GM12872 (cell line): ENCODE data around the gene KCNMA1.

Source experiments
- CTCF ChIP-seq: IDR thresholded peaks from 3 replicates; pipeline ENCODE4 v1.5.1; 2011; ENCODE audit warnings: low read depth, mild to moderate bottlenecking, low read length, moderate library complexity; ENCODE audit not compliant: insufficient read depth

The KCNMA1 gene

GRCh38 chr10:76937181-76937600 is 700.4 kb downstream of the KCNMA1 start:
- TF ChIP-seq CTCF, result no peak

- no peak for TF ChIP-seq CTCF
Observed at GRCh38 chr10:76935941-76936613, 701.5 kb downstream of the KCNMA1 start.

GRCh38 chr10:76928565-76928964 is 709.0 kb downstream of the KCNMA1 start:
- no peak for TF ChIP-seq CTCF

- no peak for TF ChIP-seq CTCF
Observed at GRCh38 chr10:76925636-76926405, 711.8 kb downstream of the KCNMA1 start.

- TF ChIP-seq CTCF, result no peak
Observed at GRCh38 chr10:76922666-76923065, 714.9 kb downstream of the KCNMA1 start.

- no peak for TF ChIP-seq CTCF
Observed at GRCh38 chr10:76921383-76922010, 716.1 kb downstream of the KCNMA1 start.

GRCh38 chr10:76920581-76920980 is 717.0 kb downstream of the KCNMA1 start:
- TF ChIP-seq CTCF, result no peak
